H9 (cell line): ENCODE measurements around the gene KLF2. TPM values are rescaled to one million over a fixed set of nuclear protein-coding genes. Genes with fewer than 3 reads are reported as not detected.
A peak's percentile ranks its signal among the peaks of the same experiment; 100 is the strongest.

Experiments
- DNase-seq: peaks from one replicate; pipeline ENCODE4 v3.0.0-alpha.2; 2017
- H2AFZ ChIP-seq: one replicate; pipeline ENCODE4 v1.6.1; 2013; ENCODE audit warnings: mild to moderate bottlenecking, low read length, control low read depth, moderate library complexity
- H2AK5ac ChIP-seq: 2 replicates; pipeline ENCODE4 v1.6.1; 2013; ENCODE audit warnings: low read length, control low read depth, mixed read lengths; ENCODE audit not compliant: insufficient read length
- H2BK120ac ChIP-seq: one replicate; pipeline ENCODE4 v1.6.1; 2013; ENCODE audit warnings: low read depth, mild to moderate bottlenecking, low read length, control low read depth, inconsistent platforms; ENCODE audit not compliant: poor library complexity, severe bottlenecking
- H2BK12ac ChIP-seq: 2 replicates; pipeline ENCODE4 v1.6.1; 2013; ENCODE audit warnings: low read length, control low read depth, mixed read lengths, low read depth; ENCODE audit not compliant: insufficient read length
- H2BK15ac ChIP-seq: 2 replicates; pipeline ENCODE4 v1.6.1; 2013; ENCODE audit warnings: low read depth, low read length, control low read depth
- H2BK20ac ChIP-seq: one replicate; pipeline ENCODE4 v1.6.1; 2013; ENCODE audit warnings: low read depth, mild to moderate bottlenecking, low read length, control low read depth, inconsistent platforms; ENCODE audit not compliant: poor library complexity, severe bottlenecking
- H2BK5ac ChIP-seq: 2 replicates; pipeline ENCODE4 v1.6.1; 2013; ENCODE audit warnings: low read length, control low read depth, mixed read lengths; ENCODE audit not compliant: insufficient read length
- H3K14ac ChIP-seq: 2 replicates; pipeline ENCODE4 v1.6.1; 2013; ENCODE audit warnings: low read length, control low read depth; ENCODE audit not compliant: insufficient read depth
- H3K18ac ChIP-seq: 2 replicates; pipeline ENCODE4 v1.6.1; 2013; ENCODE audit warnings: low read depth, mild to moderate bottlenecking, mixed read lengths, low read length, control low read depth; ENCODE audit not compliant: insufficient read length
- H3K23ac ChIP-seq: 2 replicates; pipeline ENCODE4 v1.6.1; 2013; ENCODE audit warnings: low read length, control low read depth, mixed read lengths, low read depth; ENCODE audit not compliant: insufficient read length
- H3K23me2 ChIP-seq: 2 replicates; pipeline ENCODE4 v1.6.1; 2013; ENCODE audit warnings: low read depth, mild to moderate bottlenecking, mixed read lengths, low read length, control low read depth; ENCODE audit not compliant: insufficient read length, poor library complexity, severe bottlenecking
- H3K27ac ChIP-seq: 2 replicates; pipeline ENCODE4 v1.5.1; 2013; ENCODE audit warnings: low read length, control low read depth, mixed read lengths, low read depth; ENCODE audit not compliant: insufficient read length
- H3K27me3 ChIP-seq: 2 replicates; pipeline ENCODE4 v1.6.1; 2013; ENCODE audit warnings: low read length, control low read depth, inconsistent platforms; ENCODE audit not compliant: insufficient read depth
- H3K4ac ChIP-seq: 2 replicates; pipeline ENCODE4 v1.6.1; 2013; ENCODE audit warnings: low read depth, mild to moderate bottlenecking, control low read depth, inconsistent platforms, low read length, moderate library complexity
- H3K4me1 ChIP-seq: 2 replicates; pipeline ENCODE4 v1.6.1; 2013; ENCODE audit warnings: low read length, control low read depth, inconsistent platforms; ENCODE audit not compliant: insufficient read depth
- H3K4me2 ChIP-seq: 2 replicates; pipeline ENCODE4 v1.6.1; 2013; ENCODE audit warnings: low read length, control low read depth, mixed read lengths; ENCODE audit not compliant: insufficient read length, insufficient read depth
- H3K56ac ChIP-seq: 2 replicates; pipeline ENCODE4 v1.6.1; 2013; ENCODE audit warnings: low read depth, mild to moderate bottlenecking, mixed read lengths, low read length, control low read depth; ENCODE audit not compliant: insufficient read length
- H3K79me1 ChIP-seq: 2 replicates; pipeline ENCODE4 v1.6.1; 2013; ENCODE audit warnings: low read depth, mild to moderate bottlenecking, moderate library complexity, low read length, control low read depth, inconsistent platforms; ENCODE audit not compliant: insufficient read depth, poor library complexity, severe bottlenecking
- H3K79me2 ChIP-seq: 2 replicates; pipeline ENCODE4 v1.6.1; 2013; ENCODE audit warnings: low read length, control low read depth, inconsistent platforms; ENCODE audit not compliant: insufficient read depth
- H3K9ac ChIP-seq: 2 replicates; pipeline ENCODE4 v1.6.1; 2013; ENCODE audit warnings: low read length, control low read depth, mixed read lengths; ENCODE audit not compliant: insufficient read length; ENCODE audit errors: extremely low read depth
- H3K9me3 ChIP-seq: one replicate; pipeline ENCODE4 v1.6.1; 2013; ENCODE audit warnings: low read depth, low read length, inconsistent platforms; ENCODE audit not compliant: control insufficient read depth
- H3T11ph ChIP-seq: one replicate; pipeline ENCODE4 v1.6.1; 2013; ENCODE audit warnings: mild to moderate bottlenecking, low read length, control low read depth, inconsistent platforms
- H4K20me1 ChIP-seq: one replicate; pipeline ENCODE4 v1.6.1; 2013; ENCODE audit not compliant: control insufficient read depth, insufficient read length, insufficient read depth
- H4K5ac ChIP-seq: 2 replicates; pipeline ENCODE4 v1.6.1; 2013; ENCODE audit warnings: low read depth, mild to moderate bottlenecking, mixed read lengths, low read length, control low read depth; ENCODE audit not compliant: insufficient read length
- H4K8ac ChIP-seq: replicated peaks from 2 replicates; pipeline ENCODE4 v1.6.1; 2013; ENCODE audit warnings: low read length, control low read depth, mixed read lengths, low read depth; ENCODE audit not compliant: insufficient read length
- H4K91ac ChIP-seq: 2 replicates; pipeline ENCODE4 v1.6.1; 2013; ENCODE audit warnings: low read depth, mild to moderate bottlenecking, moderate library complexity, mixed read lengths, low read length, control low read depth; ENCODE audit not compliant: insufficient read length
- H3K27ac Mint-ChIP-seq, 3 experiments: 2 replicates in 2 of 3; 3 replicates in 1 of 3; pipeline ENCODE4 v1.8.0; 2020 to 2021; ENCODE audit warnings: mixed read lengths in 3 of 3, mild to moderate bottlenecking in 1 of 3, moderate library complexity in 1 of 3
- H3K27me3 Mint-ChIP-seq: 2 replicates; pipeline ENCODE4 v1.8.0; 2021; ENCODE audit warnings: low read depth, mild to moderate bottlenecking, moderate library complexity, mixed read lengths
- H3K36me3 Mint-ChIP-seq, 3 experiments: 2 replicates in 2 of 3; 3 replicates in 1 of 3; pipeline ENCODE4 v1.8.0; 2020 to 2021; ENCODE audit warnings: low read depth in 3 of 3, mixed read lengths in 3 of 3; ENCODE audit not compliant: insufficient read depth in 1 of 3
- H3K4me1 Mint-ChIP-seq, 2 experiments: 2 replicates each; pipeline ENCODE4 v1.8.0; 2020; ENCODE audit warnings: mixed read lengths in 2 of 2
- H3K4me3 Mint-ChIP-seq, 2 experiments: 2 replicates in 1 of 2; 3 replicates in 1 of 2; pipeline ENCODE4 v1.8.0; 2020 to 2021; ENCODE audit warnings: mild to moderate bottlenecking in 2 of 2, mixed read lengths in 2 of 2, moderate library complexity in 1 of 2
- H3K9me3 Mint-ChIP-seq, 2 experiments: 2 replicates in 1 of 2; 3 replicates in 1 of 2; pipeline ENCODE4 v1.8.0; 2020; ENCODE audit warnings: mild to moderate bottlenecking in 2 of 2, mixed read lengths in 2 of 2, moderate library complexity in 1 of 2
- WGBS: extraction: QIAGEN DNeasy Blood & Tissue Kit; methylation state at CpG from one replicate; pipeline ENCODE4 v1.1.7; 2013; ENCODE audit warnings: missing lambda C conversion rate, low lambda C conversion rate, mixed read lengths; ENCODE audit not compliant: insufficient read length; ENCODE audit errors: extremely low coverage; 5-methylcytosine and 5-hydroxymethylcytosine counted together
- long read RNA-seq: library from polyadenylated mRNA; unstranded; transcript quantifications from one replicate; pipeline ENCODE4 v2.0.0, GENCODE V29; 2020
- total RNA-seq: library from RNA; stranded (reverse); gene quantifications from 2 replicates; pipeline ENCODE4 v1.2.1, GENCODE V29; 2021
- TF ChIP-seq, protein P1 (sequence below): fragments of 200-600 bp; sonication (generic); conservative IDR thresholded peaks from 3 replicates; pipeline ENCODE4 v1.8.0; 2021; ENCODE audit warnings: antibody characterized with exemption, mild to moderate bottlenecking

KLF2 gene
- 0.24 and 0.33 TPM in 2 replicates for total RNA-seq
- long read RNA-seq, result 0 reads

DNA sequence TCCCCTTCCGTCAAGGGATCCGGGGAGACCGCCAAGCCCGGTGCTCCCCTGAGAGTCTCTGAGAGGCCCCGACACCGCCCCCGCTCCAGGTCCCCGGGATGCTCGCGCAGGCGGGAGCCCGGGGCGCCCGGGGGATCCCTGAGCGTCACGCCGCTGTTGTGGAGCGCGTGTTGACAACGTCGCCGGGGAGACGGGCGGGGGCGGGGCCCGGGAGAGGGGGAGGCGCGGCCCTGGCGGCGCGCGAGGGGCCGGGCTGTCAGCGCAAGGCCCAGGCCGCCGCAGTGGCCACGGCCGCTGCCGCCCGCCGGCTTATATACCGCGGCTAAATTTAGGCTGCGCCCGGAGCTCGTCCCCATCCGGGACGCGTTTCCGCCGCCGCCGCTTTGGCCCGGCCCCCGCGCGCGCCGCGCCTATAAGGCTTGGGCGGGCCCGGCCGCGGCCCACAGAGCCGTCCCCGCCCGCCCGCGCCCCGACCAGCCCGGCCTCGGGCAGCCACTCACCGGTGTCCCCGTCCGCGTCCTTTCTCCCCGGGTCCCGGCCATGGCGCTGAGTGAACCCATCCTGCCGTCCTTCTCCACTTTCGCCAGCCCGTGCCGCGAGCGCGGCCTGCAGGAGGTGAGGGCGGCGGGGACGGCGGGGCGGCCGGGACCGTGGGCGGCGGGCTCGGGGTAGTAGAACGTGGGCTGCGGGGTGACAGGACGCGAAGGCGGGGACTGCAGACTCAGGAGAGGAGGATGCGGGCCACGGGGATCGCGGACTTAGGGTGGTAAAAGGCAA, at the start of gene KLF2:
Gene KLF2, plus strand, starts transcription at position 443 of the 777 bp plus-strand sequence. Its CDS starts 98 bp downstream, at position 541.
- peak within 1 kb of the TSS; percentile 66 for H3K4me2 ChIP-seq
- H3K79me1 ChIP-seq, result no peaks in the 10 kb centered on the region
- no peak within 1 kb of the TSS for H2BK20ac ChIP-seq
- H3K9ac ChIP-seq, result no peak within 1 kb of the TSS
- H3K23ac ChIP-seq, result no peak within 1 kb of the TSS
- H2AFZ ChIP-seq, result no peak within 1 kb of the TSS
- H4K20me1 ChIP-seq, result no peaks in the 10 kb centered on the region
- TF ChIP-seq, protein P1, sequence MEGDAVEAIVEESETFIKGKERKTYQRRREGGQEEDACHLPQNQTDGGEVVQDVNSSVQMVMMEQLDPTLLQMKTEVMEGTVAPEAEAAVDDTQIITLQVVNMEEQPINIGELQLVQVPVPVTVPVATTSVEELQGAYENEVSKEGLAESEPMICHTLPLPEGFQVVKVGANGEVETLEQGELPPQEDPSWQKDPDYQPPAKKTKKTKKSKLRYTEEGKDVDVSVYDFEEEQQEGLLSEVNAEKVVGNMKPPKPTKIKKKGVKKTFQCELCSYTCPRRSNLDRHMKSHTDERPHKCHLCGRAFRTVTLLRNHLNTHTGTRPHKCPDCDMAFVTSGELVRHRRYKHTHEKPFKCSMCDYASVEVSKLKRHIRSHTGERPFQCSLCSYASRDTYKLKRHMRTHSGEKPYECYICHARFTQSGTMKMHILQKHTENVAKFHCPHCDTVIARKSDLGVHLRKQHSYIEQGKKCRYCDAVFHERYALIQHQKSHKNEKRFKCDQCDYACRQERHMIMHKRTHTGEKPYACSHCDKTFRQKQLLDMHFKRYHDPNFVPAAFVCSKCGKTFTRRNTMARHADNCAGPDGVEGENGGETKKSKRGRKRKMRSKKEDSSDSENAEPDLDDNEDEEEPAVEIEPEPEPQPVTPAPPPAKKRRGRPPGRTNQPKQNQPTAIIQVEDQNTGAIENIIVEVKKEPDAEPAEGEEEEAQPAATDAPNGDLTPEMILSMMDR, result no peak
- no peak within 1 kb of the TSS for H2BK15ac ChIP-seq
- H3K4me1 ChIP-seq, result no peaks in the 10 kb centered on the region
- H3K14ac ChIP-seq, result peak within 1 kb of the TSS; percentile 91
- no peak within 1 kb of the TSS for H4K91ac ChIP-seq
- no peak within 1 kb of the TSS for H2BK5ac ChIP-seq
- no peak within 1 kb of the TSS for H2BK12ac ChIP-seq
- Mint-ChIP-seq H3K4me1 (peaks cover 7 to 10% of the 10 kb centered on the region in 2 experiments; a peak in 3 of 4 replicates), H3K9me3 (peaks cover 0 to 2% of the 10 kb centered on the region in 2 experiments; a peak in 3 of 5 replicates), H3K27ac (no peak within 1 kb of the TSS), H3K4me3 (peak within 1 kb of the TSS; percentile 33 to 65; a peak in 3 of 5 replicates), H3K27me3 (peaks cover 85% of the 10 kb centered on the region), H3K36me3 (no peaks in the 10 kb centered on the region)
- peak within 1 kb of the TSS; percentile 24 for H3T11ph ChIP-seq
- H3K27me3 ChIP-seq, result peaks cover 41% of the 10 kb centered on the region
- no peaks in the 10 kb centered on the region for H3K79me2 ChIP-seq
- H4K8ac ChIP-seq, result no peak within 1 kb of the TSS
- H3K4ac ChIP-seq, result peak within 1 kb of the TSS; percentile 69; the same call in 1 of the 2 replicates
- H3K23me2 ChIP-seq, result peaks cover 23% of the 10 kb centered on the region
- no peak within 1 kb of the TSS for H4K5ac ChIP-seq
- peak within 1 kb of the TSS; percentile 87 for H2BK120ac ChIP-seq
- H3K56ac ChIP-seq, result no peak within 1 kb of the TSS
- WGBS, result no CpG with 5 or more reads among the region's 105 CpGs
- H3K9me3 ChIP-seq, result no peaks in the 10 kb centered on the region
- no peak within 1 kb of the TSS for H3K27ac ChIP-seq
- peak; percentile 71 for DNase-seq
- H2AK5ac ChIP-seq, result no peak within 1 kb of the TSS
- H3K18ac ChIP-seq, result peak within 1 kb of the TSS; percentile 94
